Glutamatergic neuron (in vitro differentiated cells): ENCODE measurements around the gene AGAP1. TPM values are rescaled to one million over a fixed set of nuclear protein-coding genes. Genes with fewer than 3 reads are reported as not detected.

ENCODE experiments used
- DNase-seq: peaks from one replicate; pipeline ENCODE4 v3.0.0; 2022
- H3K27ac Mint-ChIP-seq: one replicate; pipeline ENCODE4 v1.8.0; 2020; ENCODE audit warnings: mild to moderate bottlenecking, mixed read lengths, inconsistent platforms; ENCODE audit not compliant: unreplicated experiment
- H3K27me3 Mint-ChIP-seq: one replicate; pipeline ENCODE4 v1.8.0; 2020; ENCODE audit warnings: mild to moderate bottlenecking, moderate library complexity, mixed read lengths, inconsistent platforms; ENCODE audit not compliant: unreplicated experiment
- H3K36me3 Mint-ChIP-seq: one replicate; pipeline ENCODE4 v1.8.0; 2020; ENCODE audit warnings: mild to moderate bottlenecking, mixed read lengths, inconsistent platforms; ENCODE audit not compliant: unreplicated experiment
- H3K4me1 Mint-ChIP-seq: one replicate; pipeline ENCODE4 v1.8.0; 2020; ENCODE audit warnings: mild to moderate bottlenecking, low read depth, mixed read lengths, inconsistent platforms; ENCODE audit not compliant: unreplicated experiment
- H3K4me3 Mint-ChIP-seq: one replicate; pipeline ENCODE4 v1.8.0; 2020; ENCODE audit warnings: mild to moderate bottlenecking, mixed read lengths, inconsistent platforms; ENCODE audit not compliant: unreplicated experiment
- H3K9me3 Mint-ChIP-seq: one replicate; pipeline ENCODE4 v1.8.0; 2020; ENCODE audit warnings: mild to moderate bottlenecking, moderate library complexity, mixed read lengths, inconsistent platforms; ENCODE audit not compliant: unreplicated experiment
- CTCF ChIP-seq: fragments of 200-600 bp; sonication (generic); IDR thresholded peaks from one replicate; pipeline ENCODE4 v1.5.0; 2021; ENCODE audit not compliant: partially characterized antibody, unreplicated experiment
- total RNA-seq: library from RNA; stranded (reverse); fragmentation: NEBNext Ultra II Directional; extraction: Animal tissue kit (Norgen Biotek cat#: 25700); gene quantifications from one replicate; pipeline ENCODE4 v1.2.1, GENCODE V29; 2021; ENCODE audit not compliant: unreplicated experiment

The AGAP1 gene
- total RNA-seq, 1 donor from 2014 or later, result 153 TPM

GRCh38 chr2:235647264-235647663, 153.4 kb downstream of the AGAP1 start:
- H3K4me1 Mint-ChIP-seq, result peaks cover 32% of the 10 kb centered on the region
- no peaks in the 10 kb centered on the region for H3K36me3 Mint-ChIP-seq
- peaks cover 6% of the 10 kb centered on the region for H3K27me3 Mint-ChIP-seq
- H3K4me3 Mint-ChIP-seq, result no peak overlapping the region
- H3K9me3 Mint-ChIP-seq, result peaks cover 14% of the 10 kb centered on the region
- DNase-seq, result no peak
- TF ChIP-seq CTCF, result no peak
- no peak overlapping the region for H3K27ac Mint-ChIP-seq

GRCh38 chr2:235647877-235648276, 154.0 kb downstream of the AGAP1 start:
- no peak overlapping the region for H3K27ac Mint-ChIP-seq
- peaks cover 11% of the 10 kb centered on the region for H3K9me3 Mint-ChIP-seq
- H3K4me3 Mint-ChIP-seq, result no peak overlapping the region
- no peak for TF ChIP-seq CTCF
- no peaks in the 10 kb centered on the region for H3K36me3 Mint-ChIP-seq
- DNase-seq, result no peak
- no peaks in the 10 kb centered on the region for H3K27me3 Mint-ChIP-seq
- peaks cover 28% of the 10 kb centered on the region for H3K4me1 Mint-ChIP-seq

- DNase-seq, result no peak
- Mint-ChIP-seq H3K9me3 (peaks cover 6% of the 10 kb centered on the region), H3K27ac (no peak overlapping the region), H3K36me3 (no peaks in the 10 kb centered on the region), H3K4me3 (no peak overlapping the region), H3K27me3 (no peaks in the 10 kb centered on the region), H3K4me1 (peaks cover 23% of the 10 kb centered on the region)
- no peak for TF ChIP-seq CTCF
Observed at GRCh38 chr2:235649418-235649817, 155.6 kb downstream of the AGAP1 start.

GRCh38 chr2:235651643-235652042, 157.8 kb downstream of the AGAP1 start:
- Mint-ChIP-seq H3K4me1 (peaks cover 34% of the 10 kb centered on the region), H3K36me3 (no peaks in the 10 kb centered on the region), H3K4me3 (no peak overlapping the region), H3K27ac (no peak overlapping the region), H3K9me3 (peaks cover 4% of the 10 kb centered on the region), H3K27me3 (peaks cover 3% of the 10 kb centered on the region)
- no peak for DNase-seq
- TF ChIP-seq CTCF, result no peak

GRCh38 chr2:235654103-235654813, 160.4 kb downstream of the AGAP1 start:
- Mint-ChIP-seq H3K4me3 (no peak overlapping the region), H3K27me3 (peaks cover 5% of the 10 kb centered on the region), H3K27ac (no peak overlapping the region), H3K4me1 (peaks cover 56% of the 10 kb centered on the region), H3K36me3 (no peaks in the 10 kb centered on the region), H3K9me3 (peaks cover 2% of the 10 kb centered on the region)
- TF ChIP-seq CTCF, result no peak
- DNase-seq, result no peak
